Measurements from ENCODE around the gene EXOC6B. TPM values are rescaled to one million over a fixed set of nuclear protein-coding genes. Genes with fewer than 3 reads are reported as not detected.

EXOC6B gene
- total RNA-seq, 1 experiment from 2014 or later, result 40.1 TPM

- no peak overlapping the region for H3K4me3 Mint-ChIP-seq
Measured at GRCh38 chr2:72205504-72205881, 620.3 kb downstream of the EXOC6B start.

More at GRCh38 chr2:72205504-72205881, 620.3 kb downstream of the EXOC6B start:
- no peaks in the 10 kb centered on the region for H3K4me1 ChIP-seq (ENCODE audit: insufficient read depth, low read length)
- no peak overlapping the region for H4K91ac ChIP-seq (ENCODE audit: insufficient read length, low read depth, low read length)
- H3K4me2 ChIP-seq (ENCODE audit: insufficient read depth, insufficient read length, low read length), result no peak overlapping the region
- no peak overlapping the region for H3K56ac ChIP-seq (ENCODE audit: insufficient read length, low read depth, low read length)
- no peaks in the 10 kb centered on the region for H3K27me3 ChIP-seq (ENCODE audit: insufficient read depth, low read length)
- no peaks in the 10 kb centered on the region for H3K9me3 ChIP-seq (ENCODE audit: control insufficient read depth, low read depth, low read length)
- no peak overlapping the region for H4K5ac ChIP-seq (ENCODE audit: insufficient read length, low read depth, low read length)
- no peak overlapping the region for H2BK20ac ChIP-seq (ENCODE audit: low read depth, low read length, poor library complexity, severe bottlenecking)
- H3K79me1 ChIP-seq (ENCODE audit: insufficient read depth, low read depth, low read length, poor library complexity, severe bottlenecking), result no peaks in the 10 kb centered on the region
- no peak overlapping the region for H2AFZ ChIP-seq (ENCODE audit: low read length)
- TF ChIP-seq, protein P1, sequence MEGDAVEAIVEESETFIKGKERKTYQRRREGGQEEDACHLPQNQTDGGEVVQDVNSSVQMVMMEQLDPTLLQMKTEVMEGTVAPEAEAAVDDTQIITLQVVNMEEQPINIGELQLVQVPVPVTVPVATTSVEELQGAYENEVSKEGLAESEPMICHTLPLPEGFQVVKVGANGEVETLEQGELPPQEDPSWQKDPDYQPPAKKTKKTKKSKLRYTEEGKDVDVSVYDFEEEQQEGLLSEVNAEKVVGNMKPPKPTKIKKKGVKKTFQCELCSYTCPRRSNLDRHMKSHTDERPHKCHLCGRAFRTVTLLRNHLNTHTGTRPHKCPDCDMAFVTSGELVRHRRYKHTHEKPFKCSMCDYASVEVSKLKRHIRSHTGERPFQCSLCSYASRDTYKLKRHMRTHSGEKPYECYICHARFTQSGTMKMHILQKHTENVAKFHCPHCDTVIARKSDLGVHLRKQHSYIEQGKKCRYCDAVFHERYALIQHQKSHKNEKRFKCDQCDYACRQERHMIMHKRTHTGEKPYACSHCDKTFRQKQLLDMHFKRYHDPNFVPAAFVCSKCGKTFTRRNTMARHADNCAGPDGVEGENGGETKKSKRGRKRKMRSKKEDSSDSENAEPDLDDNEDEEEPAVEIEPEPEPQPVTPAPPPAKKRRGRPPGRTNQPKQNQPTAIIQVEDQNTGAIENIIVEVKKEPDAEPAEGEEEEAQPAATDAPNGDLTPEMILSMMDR (conservative IDR thresholded peaks at IDR 0.05), result no peak
- DNase-seq, result no peak
- H4K20me1 ChIP-seq (ENCODE audit: control insufficient read depth, insufficient read depth, insufficient read length), result no peaks in the 10 kb centered on the region
- H3K4ac ChIP-seq (ENCODE audit: low read depth, low read length), result no peak overlapping the region
- no peak overlapping the region for H2BK15ac ChIP-seq (ENCODE audit: low read depth, low read length)
- H2BK12ac ChIP-seq (ENCODE audit: insufficient read length, low read depth, low read length), result no peak overlapping the region
- H2AK5ac ChIP-seq (ENCODE audit: insufficient read length, low read length), result no peak overlapping the region
- H3K23ac ChIP-seq (ENCODE audit: insufficient read length, low read depth, low read length), result no peak overlapping the region
- H3K14ac ChIP-seq (ENCODE audit: insufficient read depth, low read length), result no peak overlapping the region
- H3K27ac ChIP-seq (ENCODE audit: insufficient read length, low read depth, low read length), result no peak overlapping the region
- H3K23me2 ChIP-seq (ENCODE audit: insufficient read length, low read depth, low read length, poor library complexity, severe bottlenecking), result no peaks in the 10 kb centered on the region
- no peak overlapping the region for H3K27ac Mint-ChIP-seq
- no peak overlapping the region for H3K18ac ChIP-seq (ENCODE audit: insufficient read length, low read depth, low read length)
- H3T11ph ChIP-seq (ENCODE audit: low read length), result no peak overlapping the region
- H2BK120ac ChIP-seq (ENCODE audit: low read depth, low read length, poor library complexity, severe bottlenecking), result no peak overlapping the region
- H3K9me3 Mint-ChIP-seq, result no peaks in the 10 kb centered on the region
- no CpG with 5 or more reads among the region's 3 CpGs for WGBS (ENCODE audit: extremely low coverage, insufficient read length, low lambda C conversion rate)
- no peaks in the 10 kb centered on the region for H3K27me3 Mint-ChIP-seq (ENCODE audit: low read depth)
- no peak overlapping the region for H3K9ac ChIP-seq (ENCODE audit: extremely low read depth, insufficient read length, low read length)
- no peaks in the 10 kb centered on the region for H3K36me3 Mint-ChIP-seq (ENCODE audit: insufficient read depth in 1 of 3, low read depth in 3 of 3)
- no peak overlapping the region for H4K8ac ChIP-seq (replicated peaks; ENCODE audit: insufficient read length, low read depth, low read length)
- peaks cover 4 to 7% of the 10 kb centered on the region in 2 experiments for H3K4me1 Mint-ChIP-seq
- no peak overlapping the region for H2BK5ac ChIP-seq (ENCODE audit: insufficient read length, low read length)
- no peaks in the 10 kb centered on the region for H3K79me2 ChIP-seq (ENCODE audit: insufficient read depth, low read length)
